SU-DHL-6 (cell line): ENCODE measurements around the gene UROD.

Experiments
- H2AFZ ChIP-seq: fragments of 200-600 bp; sonication (generic); 2 replicates; pipeline ENCODE4 v1.6.1; 2014; ENCODE audit warnings: low read depth, mild to moderate bottlenecking, moderate library complexity, mixed read lengths, antibody characterized with exemption, low read length; ENCODE audit not compliant: severe bottlenecking
- H3F3A ChIP-seq: fragments of 200-600 bp; shearing (Covaris generic); 2 replicates; pipeline ENCODE4 v1.6.0; 2016; ENCODE audit warnings: antibody characterized with exemption, mild to moderate bottlenecking; ENCODE audit not compliant: insufficient read depth
- H3K27ac ChIP-seq: fragments of 200-600 bp; sonication (generic); 2 replicates; pipeline ENCODE4 v1.5.1; 2016; ENCODE audit warnings: low read depth, mild to moderate bottlenecking, low read length, moderate library complexity, mixed read lengths
- H3K27me3 ChIP-seq: fragments of 200-600 bp; sonication (generic), shearing (Covaris generic); 2 replicates; pipeline ENCODE4 v1.6.0; 2014; ENCODE audit warnings: mild to moderate bottlenecking, low read length
- H3K36me3 ChIP-seq: fragments of 200-600 bp; sonication (generic); 2 replicates; pipeline ENCODE4 v1.6.1; 2014; ENCODE audit warnings: mild to moderate bottlenecking, low read length, mixed read lengths
- H3K4me2 ChIP-seq: fragments of 300-600, 200-600 bp; shearing (Covaris generic), sonication (generic); 2 replicates; pipeline ENCODE4 v1.6.0; 2014; ENCODE audit warnings: low read length, low read depth, mild to moderate bottlenecking; ENCODE audit not compliant: poor library complexity, severe bottlenecking
- H3K4me3 ChIP-seq: fragments of 200-600 bp; sonication (generic); 2 replicates; pipeline ENCODE4 v1.5.1; 2014; ENCODE audit warnings: antibody characterized with exemption, low read length, mild to moderate bottlenecking, mixed read lengths; ENCODE audit not compliant: insufficient read depth, poor library complexity, severe bottlenecking
- H3K79me2 ChIP-seq: fragments of 200-600 bp; sonication (generic); 2 replicates; pipeline ENCODE4 v1.6.1; 2014; ENCODE audit warnings: mild to moderate bottlenecking, low read length, moderate library complexity; ENCODE audit not compliant: insufficient read depth
- H3K9ac ChIP-seq: fragments of 200-600 bp; sonication (generic); 2 replicates; pipeline ENCODE4 v1.7.0; 2014; ENCODE audit warnings: mild to moderate bottlenecking, low read length
- H3K9me2 ChIP-seq: fragments of 200-600 bp; sonication (generic); replicated peaks from 2 replicates; pipeline ENCODE4 v1.6.1; 2014; ENCODE audit warnings: low read length; ENCODE audit not compliant: insufficient read depth
- H3K9me3 ChIP-seq: fragments of 200-600 bp; sonication (generic); 2 replicates; pipeline ENCODE4 v1.6.1; 2014; ENCODE audit warnings: low read length, mixed read lengths; ENCODE audit not compliant: insufficient read depth
- H4K20me1 ChIP-seq: fragments of 200-600 bp; sonication (generic); 2 replicates; pipeline ENCODE4 v1.6.1; 2014; ENCODE audit warnings: low read depth, mild to moderate bottlenecking, antibody characterized with exemption, low read length, moderate library complexity, mixed read lengths
- EZH2phosphoT487 ChIP-seq: fragments of 200-600 bp; sonication (generic), shearing (Covaris generic); conservative IDR thresholded peaks from 2 replicates; pipeline ENCODE4 v1.6.1; 2018; ENCODE audit warnings: mild to moderate bottlenecking, antibody characterized with exemption, low read length, moderate library complexity, mixed read lengths
- TF ChIP-seq, protein P1 (sequence below): fragments of 200-600 bp; sonication (generic); IDR thresholded peaks from one replicate; pipeline ENCODE4 v1.5.1; 2017; ENCODE audit warnings: antibody characterized with exemption, mild to moderate bottlenecking, low read length, moderate library complexity; ENCODE audit not compliant: insufficient read depth, poor library complexity, severe bottlenecking

Gene UROD

DNA sequence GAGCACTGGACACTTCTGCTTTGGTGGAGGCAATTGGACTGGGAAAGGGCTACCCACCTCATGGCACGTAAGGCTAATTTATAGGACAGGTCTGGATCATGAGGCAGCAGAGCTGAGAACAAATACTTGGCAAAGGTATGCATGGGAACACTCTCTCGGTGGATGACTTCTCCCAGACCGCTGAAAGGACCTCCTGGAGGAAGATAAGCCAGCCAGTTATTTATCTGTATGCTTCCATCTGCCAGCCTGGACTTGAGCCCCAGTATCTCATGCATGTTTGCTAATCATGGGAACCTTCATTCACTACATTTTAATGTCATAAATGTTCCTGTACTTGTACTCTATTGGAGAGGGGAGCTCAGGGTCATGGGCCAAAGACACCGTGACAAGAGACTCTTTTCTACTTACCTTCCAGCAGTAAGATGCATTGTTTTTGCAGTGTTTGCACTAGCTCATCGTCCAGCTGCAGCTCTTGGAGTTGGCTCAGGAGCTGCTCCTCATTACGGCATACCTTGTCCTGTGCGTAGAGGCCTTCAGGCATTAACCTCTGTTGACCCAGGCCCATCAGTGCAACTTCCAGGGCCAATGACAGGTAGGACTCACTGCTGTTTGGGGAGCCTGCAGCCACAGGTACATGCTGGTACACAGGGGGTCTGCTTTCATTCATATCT lies 23.7 kb downstream of the UROD start:
- no peak overlapping the region for H3K9ac ChIP-seq

DNA sequence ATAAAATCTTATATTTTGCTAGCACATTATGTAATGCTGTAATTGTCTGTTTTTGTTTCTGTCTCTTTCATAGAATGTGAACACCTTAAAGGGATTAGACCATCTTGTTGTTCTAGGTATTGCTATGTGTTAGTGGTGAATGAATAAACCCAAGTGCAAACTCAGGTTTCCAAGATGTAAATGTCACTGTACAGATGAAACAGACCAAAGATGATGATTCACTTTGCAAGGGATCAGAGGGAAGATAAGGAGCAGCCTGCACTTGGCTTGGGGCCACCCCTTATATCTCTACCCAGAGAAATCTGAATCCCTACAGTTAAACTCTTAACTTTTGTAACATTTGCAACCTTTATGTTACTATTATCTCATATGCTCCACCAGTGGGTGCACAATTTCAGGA lies 25.4 kb downstream of the UROD start:
- Histone ChIP-seq H3F3A (no peaks in the 10 kb centered on the region), H3K79me2 (no peaks in the 10 kb centered on the region), H3K9ac (no peak overlapping the region), H3K27ac (no peak overlapping the region), H3K36me3 (no peaks in the 10 kb centered on the region), H3K4me3 (no peak overlapping the region), H3K9me3 (no peaks in the 10 kb centered on the region), H3K4me2 (no peak overlapping the region), H4K20me1 (no peaks in the 10 kb centered on the region), H3K9me2 (no peaks in the 10 kb centered on the region), H2AFZ (peak overlapping the region; percentile 35), H3K27me3 (no peaks in the 10 kb centered on the region)
- no peak for TF ChIP-seq EZH2phosphoT487
- TF ChIP-seq, protein P1, sequence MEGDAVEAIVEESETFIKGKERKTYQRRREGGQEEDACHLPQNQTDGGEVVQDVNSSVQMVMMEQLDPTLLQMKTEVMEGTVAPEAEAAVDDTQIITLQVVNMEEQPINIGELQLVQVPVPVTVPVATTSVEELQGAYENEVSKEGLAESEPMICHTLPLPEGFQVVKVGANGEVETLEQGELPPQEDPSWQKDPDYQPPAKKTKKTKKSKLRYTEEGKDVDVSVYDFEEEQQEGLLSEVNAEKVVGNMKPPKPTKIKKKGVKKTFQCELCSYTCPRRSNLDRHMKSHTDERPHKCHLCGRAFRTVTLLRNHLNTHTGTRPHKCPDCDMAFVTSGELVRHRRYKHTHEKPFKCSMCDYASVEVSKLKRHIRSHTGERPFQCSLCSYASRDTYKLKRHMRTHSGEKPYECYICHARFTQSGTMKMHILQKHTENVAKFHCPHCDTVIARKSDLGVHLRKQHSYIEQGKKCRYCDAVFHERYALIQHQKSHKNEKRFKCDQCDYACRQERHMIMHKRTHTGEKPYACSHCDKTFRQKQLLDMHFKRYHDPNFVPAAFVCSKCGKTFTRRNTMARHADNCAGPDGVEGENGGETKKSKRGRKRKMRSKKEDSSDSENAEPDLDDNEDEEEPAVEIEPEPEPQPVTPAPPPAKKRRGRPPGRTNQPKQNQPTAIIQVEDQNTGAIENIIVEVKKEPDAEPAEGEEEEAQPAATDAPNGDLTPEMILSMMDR, result no peak

More for the DNA sequence above, 23.7 kb downstream of the UROD start:
- H3K9me2 ChIP-seq, result no peaks in the 10 kb centered on the region
- H3K9me3 ChIP-seq, result no peaks in the 10 kb centered on the region
- H3K27me3 ChIP-seq, result no peaks in the 10 kb centered on the region
- H2AFZ ChIP-seq, result no peak overlapping the region
- no peaks in the 10 kb centered on the region for H3K36me3 ChIP-seq
- H3K79me2 ChIP-seq, result no peaks in the 10 kb centered on the region
- no peak overlapping the region for H3K4me2 ChIP-seq
- no peaks in the 10 kb centered on the region for H3F3A ChIP-seq
- no peak overlapping the region for H3K4me3 ChIP-seq
- H4K20me1 ChIP-seq, result no peaks in the 10 kb centered on the region
- no peak overlapping the region for H3K27ac ChIP-seq
- TF ChIP-seq, protein P1, result no peak
- TF ChIP-seq EZH2phosphoT487, result no peak

DNA sequence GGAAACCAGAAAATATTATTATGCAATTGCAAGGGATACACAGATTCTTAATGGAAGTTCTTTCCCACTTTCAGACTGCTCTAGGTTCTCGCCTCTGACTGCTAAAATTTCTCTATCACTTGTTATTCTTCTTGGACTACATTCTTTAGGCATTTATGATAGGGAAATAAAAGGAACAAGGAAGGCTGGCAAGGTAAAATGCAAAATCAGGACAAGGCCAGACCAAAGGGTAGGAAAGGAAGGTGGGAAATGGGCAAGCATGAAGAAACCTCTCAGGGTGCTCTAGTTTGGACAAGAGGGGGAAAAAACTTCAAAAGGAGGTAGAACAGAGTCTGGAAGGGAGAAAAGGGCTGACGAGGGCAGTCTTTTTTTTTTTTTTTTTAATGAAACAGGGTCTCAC lies 26.2 kb downstream of the UROD start:
- TF ChIP-seq, protein P1, result no peak
- no peak for TF ChIP-seq EZH2phosphoT487
- Histone ChIP-seq H3K36me3 (no peaks in the 10 kb centered on the region), H3K9ac (no peak overlapping the region), H3K27ac (no peak overlapping the region), H3F3A (no peaks in the 10 kb centered on the region), H3K27me3 (no peaks in the 10 kb centered on the region), H3K9me2 (no peaks in the 10 kb centered on the region), H3K79me2 (no peaks in the 10 kb centered on the region), H3K4me2 (no peak overlapping the region), H2AFZ (no peak overlapping the region), H3K9me3 (no peaks in the 10 kb centered on the region), H4K20me1 (no peaks in the 10 kb centered on the region), H3K4me3 (no peak overlapping the region)
